T-helper 2 cell treated with Interferon-gamma antibody and Interleukin-4, amounts not matched to agents 5 μg/mL and 100 μg/mL, for 36 hours (primary cell): Measurements from ENCODE around the gene GPX4.
"Not testable (repeated sequence)": the region's sequence is repeated elsewhere in the genome, so short reads cannot be mapped to it uniquely, and the experiment has no call there.

Source experiments
- DNase-seq: peaks from one replicate; pipeline ENCODE4 v3.0.0; 2021; ENCODE audit warnings: low spot score
- H3K27ac Mint-ChIP-seq: one replicate; pipeline ENCODE4 v1.8.0; 2021; ENCODE audit warnings: mild to moderate bottlenecking, mixed read lengths
- H3K27me3 Mint-ChIP-seq: one replicate; pipeline ENCODE4 v1.8.0; 2021; ENCODE audit warnings: low read depth, mixed read lengths
- H3K36me3 Mint-ChIP-seq: one replicate; pipeline ENCODE4 v1.8.0; 2021; ENCODE audit warnings: low read depth, mixed read lengths
- H3K4me1 Mint-ChIP-seq: one replicate; pipeline ENCODE4 v1.8.0; 2021; ENCODE audit warnings: low read depth, mixed read lengths
- H3K4me3 Mint-ChIP-seq: one replicate; pipeline ENCODE4 v1.8.0; 2022; ENCODE audit warnings: mild to moderate bottlenecking, moderate library complexity, mixed read lengths
- H3K9me3 Mint-ChIP-seq: one replicate; pipeline ENCODE4 v1.8.0; 2021; ENCODE audit warnings: mixed read lengths

The GPX4 gene

GRCh38 chr19:1108291-1109031, 4.7 kb downstream of the GPX4 start:
- no peak for DNase-seq
- Mint-ChIP-seq H3K27ac (no peak overlapping the region), H3K4me3 (no peak overlapping the region), H3K9me3 (no peaks in the 10 kb centered on the region), H3K36me3 (peaks cover 3% of the 10 kb centered on the region), H3K27me3 (no peaks in the 10 kb centered on the region), H3K4me1 (peaks cover 1% of the 10 kb centered on the region)

GRCh38 chr19:1109032-1109551, 5.3 kb downstream of the GPX4 start:
- Mint-ChIP-seq H3K36me3 (peaks cover 3% of the 10 kb centered on the region), H3K27me3 (no peaks in the 10 kb centered on the region), H3K4me1 (no peaks in the 10 kb centered on the region), H3K9me3 (no peaks in the 10 kb centered on the region), H3K27ac (no peak overlapping the region), H3K4me3 (no peak overlapping the region)
- DNase-seq = no peak

GRCh38 chr19:1109697-1110671, 6.2 kb downstream of the GPX4 start:
- Mint-ChIP-seq H3K9me3 (no peaks in the 10 kb centered on the region), H3K36me3 (peaks cover 3% of the 10 kb centered on the region), H3K4me1 (no peaks in the 10 kb centered on the region), H3K4me3 (no peak overlapping the region), H3K27me3 (no peaks in the 10 kb centered on the region), H3K27ac (no peak overlapping the region)
- DNase-seq = no peak

- Mint-ChIP-seq H3K4me3 (no peak overlapping the region), H3K9me3 (no peaks in the 10 kb centered on the region), H3K27ac (no peak overlapping the region), H3K36me3 (peaks cover 3% of the 10 kb centered on the region), H3K4me1 (no peaks in the 10 kb centered on the region), H3K27me3 (no peaks in the 10 kb centered on the region)
- no peak for DNase-seq
Observed at GRCh38 chr19:1110809-1111640, 7.2 kb downstream of the GPX4 start.

- H3K4me3 Mint-ChIP-seq = no peak overlapping the region
- DNase-seq = no peak
- H3K4me1 Mint-ChIP-seq = no peaks in the 10 kb centered on the region
- H3K9me3 Mint-ChIP-seq = no peaks in the 10 kb centered on the region
- H3K27me3 Mint-ChIP-seq = no peaks in the 10 kb centered on the region
- H3K36me3 Mint-ChIP-seq = peaks cover 3% of the 10 kb centered on the region
- no peak overlapping the region for H3K27ac Mint-ChIP-seq
Observed at GRCh38 chr19:1111641-1112267, 8.0 kb downstream of the GPX4 start.

- Mint-ChIP-seq H3K27ac (no peak overlapping the region), H3K27me3 (no peaks in the 10 kb centered on the region), H3K36me3 (peaks cover 3% of the 10 kb centered on the region), H3K4me3 (no peak overlapping the region), H3K9me3 (no peaks in the 10 kb centered on the region), H3K4me1 (no peaks in the 10 kb centered on the region)
- no peak for DNase-seq
Observed at GRCh38 chr19:1112268-1113029, 8.7 kb downstream of the GPX4 start.

- DNase-seq = peak; percentile 75
- no peaks in the 10 kb centered on the region for H3K9me3 Mint-ChIP-seq
- no peaks in the 10 kb centered on the region for H3K4me1 Mint-ChIP-seq
- H3K36me3 Mint-ChIP-seq = peaks cover 2% of the 10 kb centered on the region
- no peak overlapping the region for H3K4me3 Mint-ChIP-seq
- no peak overlapping the region for H3K27ac Mint-ChIP-seq
- H3K27me3 Mint-ChIP-seq = no peaks in the 10 kb centered on the region
Observed at GRCh38 chr19:1113030-1113985, 9.5 kb downstream of the GPX4 start.

GRCh38 chr19:1113986-1114483, 10.2 kb downstream of the GPX4 start:
- Mint-ChIP-seq H3K27ac (no peak overlapping the region), H3K9me3 (no peaks in the 10 kb centered on the region), H3K4me1 (no peaks in the 10 kb centered on the region), H3K27me3 (no peaks in the 10 kb centered on the region), H3K36me3 (peaks cover 5% of the 10 kb centered on the region), H3K4me3 (no peak overlapping the region)
- DNase-seq = no peak

GRCh38 chr19:1114728-1115127, 10.9 kb downstream of the GPX4 start:
- not testable (repeated sequence) for DNase-seq, H3K4me3 Mint-ChIP-seq, H3K27ac Mint-ChIP-seq, H3K36me3 Mint-ChIP-seq, H3K9me3 Mint-ChIP-seq, H3K27me3 Mint-ChIP-seq, H3K4me1 Mint-ChIP-seq

- Mint-ChIP-seq H3K27me3 (no peaks in the 10 kb centered on the region), H3K36me3 (peaks cover 12% of the 10 kb centered on the region), H3K4me1 (no peaks in the 10 kb centered on the region), H3K4me3 (no peak overlapping the region), H3K27ac (no peak overlapping the region), H3K9me3 (no peaks in the 10 kb centered on the region)
- no peak for DNase-seq
Observed at GRCh38 chr19:1115646-1116420, 12.0 kb downstream of the GPX4 start.
